ENCODE measurements around the gene TOX2.

Gene TOX2

GRCh38 chr20:44098657-44099056 is 184.0 kb downstream of the TOX2 start:
- no CpG with 5 or more reads among the region's 5 CpGs for WGBS (ENCODE audit: extremely low coverage, insufficient coverage, low lambda C conversion rate)
- no peak overlapping the region for H4K8ac ChIP-seq (ENCODE audit: low read depth, low read length)
- H3K36me3 ChIP-seq (ENCODE audit: control insufficient read depth, insufficient read depth, low read length) = no peaks in the 10 kb centered on the region

DNA sequence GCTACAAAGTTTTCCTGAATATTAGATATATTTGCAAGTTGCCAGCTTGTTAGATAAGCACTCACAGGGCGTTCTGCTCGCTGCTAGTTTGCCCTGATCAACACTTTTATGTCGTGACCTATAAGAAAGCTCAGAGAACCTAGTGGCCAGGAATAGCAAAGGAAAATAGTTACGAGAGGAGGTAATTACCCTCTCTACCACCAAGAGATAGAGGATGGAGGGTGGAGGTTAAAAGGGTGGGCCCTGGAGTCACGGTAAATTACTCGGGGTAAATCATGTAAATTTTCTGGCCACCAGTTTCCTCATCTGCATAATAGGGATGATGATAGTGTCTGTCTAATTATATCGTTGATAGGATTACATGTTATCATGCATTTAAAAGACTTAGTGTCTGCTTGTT is 185.2 kb downstream of the TOX2 start:
- Histone ChIP-seq H3K79me1 (ENCODE audit: low read length) (no peaks in the 10 kb centered on the region), H3K79me2 (ENCODE audit: control insufficient read depth, insufficient read depth, low read length) (no peaks in the 10 kb centered on the region), H3K27ac (ENCODE audit: low read depth, low read length) (no peak overlapping the region), H3K23ac (ENCODE audit: low read length) (no peak overlapping the region), H3K4me3 (ENCODE audit: low read length) (no peak overlapping the region), H3K4ac (ENCODE audit: low read depth, low read length) (no peak overlapping the region), H3K9ac (ENCODE audit: low read length) (no peak overlapping the region), H3K4me1 (ENCODE audit: control insufficient read depth, low read depth, low read length) (no peaks in the 10 kb centered on the region), H3K36me3 (ENCODE audit: control insufficient read depth, insufficient read depth, low read length) (no peaks in the 10 kb centered on the region), H4K8ac (ENCODE audit: low read depth, low read length) (no peak overlapping the region), H2BK15ac (replicated peaks; ENCODE audit: low read depth) (no peak overlapping the region), H3K4me2 (ENCODE audit: low read length) (no peak overlapping the region), H3K56ac (ENCODE audit: low read length) (no peak overlapping the region), H4K5ac (ENCODE audit: low read length) (no peak overlapping the region), H2BK5ac (ENCODE audit: low read length) (no peak overlapping the region), H3K18ac (ENCODE audit: low read length) (no peak overlapping the region), H2BK120ac (ENCODE audit: low read depth, low read length) (no peak overlapping the region), H3K27me3 (ENCODE audit: insufficient read depth, low read length, poor library complexity) (no peaks in the 10 kb centered on the region), H2AK5ac (ENCODE audit: low read length) (no peak overlapping the region)
- no CpG with 5 or more reads among the region's 7 CpGs for WGBS (ENCODE audit: extremely low coverage, insufficient coverage, low lambda C conversion rate)
- no peak for DNase-seq

More at GRCh38 chr20:44098657-44099056, 184.0 kb downstream of the TOX2 start:
- Histone ChIP-seq H3K4me2 (ENCODE audit: low read length) (no peak overlapping the region), H3K4ac (ENCODE audit: low read depth, low read length) (no peak overlapping the region), H2BK5ac (ENCODE audit: low read length) (no peak overlapping the region), H4K5ac (ENCODE audit: low read length) (no peak overlapping the region), H3K27ac (ENCODE audit: low read depth, low read length) (no peak overlapping the region), H2BK120ac (ENCODE audit: low read depth, low read length) (no peak overlapping the region), H2AK5ac (ENCODE audit: low read length) (no peak overlapping the region), H3K79me1 (ENCODE audit: low read length) (no peaks in the 10 kb centered on the region), H3K4me1 (ENCODE audit: control insufficient read depth, low read depth, low read length) (no peaks in the 10 kb centered on the region), H3K9ac (ENCODE audit: low read length) (no peak overlapping the region), H3K79me2 (ENCODE audit: control insufficient read depth, insufficient read depth, low read length) (no peaks in the 10 kb centered on the region), H3K18ac (ENCODE audit: low read length) (no peak overlapping the region), H3K4me3 (ENCODE audit: low read length) (no peak overlapping the region), H3K23ac (ENCODE audit: low read length) (no peak overlapping the region), H3K27me3 (ENCODE audit: insufficient read depth, low read length, poor library complexity) (no peaks in the 10 kb centered on the region), H3K56ac (ENCODE audit: low read length) (no peak overlapping the region), H2BK15ac (replicated peaks; ENCODE audit: low read depth) (no peak overlapping the region)
- no peak for DNase-seq

- Histone ChIP-seq H3K79me2 (ENCODE audit: control insufficient read depth, insufficient read depth, low read length) (no peaks in the 10 kb centered on the region), H4K5ac (ENCODE audit: low read length) (no peak overlapping the region), H3K56ac (ENCODE audit: low read length) (no peak overlapping the region), H3K18ac (ENCODE audit: low read length) (no peak overlapping the region), H4K8ac (ENCODE audit: low read depth, low read length) (no peak overlapping the region), H3K36me3 (ENCODE audit: control insufficient read depth, insufficient read depth, low read length) (no peaks in the 10 kb centered on the region), H2BK15ac (replicated peaks; ENCODE audit: low read depth) (no peak overlapping the region), H3K4me1 (ENCODE audit: control insufficient read depth, low read depth, low read length) (no peaks in the 10 kb centered on the region), H3K23ac (ENCODE audit: low read length) (no peak overlapping the region), H3K4me2 (ENCODE audit: low read length) (no peak overlapping the region), H3K27me3 (ENCODE audit: insufficient read depth, low read length, poor library complexity) (no peaks in the 10 kb centered on the region), H3K4me3 (ENCODE audit: low read length) (no peak overlapping the region), H3K27ac (ENCODE audit: low read depth, low read length) (no peak overlapping the region), H3K4ac (ENCODE audit: low read depth, low read length) (no peak overlapping the region), H2AK5ac (ENCODE audit: low read length) (no peak overlapping the region), H3K9ac (ENCODE audit: low read length) (no peak overlapping the region), H2BK5ac (ENCODE audit: low read length) (no peak overlapping the region), H3K79me1 (ENCODE audit: low read length) (no peaks in the 10 kb centered on the region), H2BK120ac (ENCODE audit: low read depth, low read length) (no peak overlapping the region)
- no peak for DNase-seq
- no CpG with 5 or more reads among the region's 1 CpG for WGBS (ENCODE audit: extremely low coverage, insufficient coverage, low lambda C conversion rate)
Measured at GRCh38 chr20:44102582-44102981, 187.9 kb downstream of the TOX2 start.

GRCh38 chr20:44104798-44105517 is 190.3 kb downstream of the TOX2 start:
- no peak overlapping the region for H3K56ac ChIP-seq (ENCODE audit: low read length)
- H3K79me2 ChIP-seq (ENCODE audit: control insufficient read depth, insufficient read depth, low read length) = no peaks in the 10 kb centered on the region
- no peak overlapping the region for H3K23ac ChIP-seq (ENCODE audit: low read length)
- H3K18ac ChIP-seq (ENCODE audit: low read length) = no peak overlapping the region
- H2BK15ac ChIP-seq (replicated peaks; ENCODE audit: low read depth) = no peak overlapping the region
- no peaks in the 10 kb centered on the region for H3K79me1 ChIP-seq (ENCODE audit: low read length)
- H2BK5ac ChIP-seq (ENCODE audit: low read length) = no peak overlapping the region
- no peak overlapping the region for H2BK120ac ChIP-seq (ENCODE audit: low read depth, low read length)
- no peak overlapping the region for H4K8ac ChIP-seq (ENCODE audit: low read depth, low read length)
- no peak overlapping the region for H3K9ac ChIP-seq (ENCODE audit: low read length)
- no CpG with 5 or more reads among the region's 7 CpGs for WGBS (ENCODE audit: extremely low coverage, insufficient coverage, low lambda C conversion rate)
- no peak overlapping the region for H3K4ac ChIP-seq (ENCODE audit: low read depth, low read length)
- H3K27me3 ChIP-seq (ENCODE audit: insufficient read depth, low read length, poor library complexity) = no peaks in the 10 kb centered on the region
- no peak overlapping the region for H3K4me2 ChIP-seq (ENCODE audit: low read length)
- H3K36me3 ChIP-seq (ENCODE audit: control insufficient read depth, insufficient read depth, low read length) = no peaks in the 10 kb centered on the region
- H2AK5ac ChIP-seq (ENCODE audit: low read length) = no peak overlapping the region
- no peak overlapping the region for H3K4me3 ChIP-seq (ENCODE audit: low read length)
- H3K4me1 ChIP-seq (ENCODE audit: control insufficient read depth, low read depth, low read length) = no peaks in the 10 kb centered on the region
- H4K5ac ChIP-seq (ENCODE audit: low read length) = no peak overlapping the region
- DNase-seq = no peak
- H3K27ac ChIP-seq (ENCODE audit: low read depth, low read length) = no peak overlapping the region

GRCh38 chr20:44106615-44107014 is 192.0 kb downstream of the TOX2 start:
- Histone ChIP-seq H3K23ac (ENCODE audit: low read length) (no peak overlapping the region), H3K4me2 (ENCODE audit: low read length) (no peak overlapping the region), H3K27ac (ENCODE audit: low read depth, low read length) (no peak overlapping the region), H3K4me3 (ENCODE audit: low read length) (no peak overlapping the region), H3K18ac (ENCODE audit: low read length) (no peak overlapping the region), H2BK15ac (replicated peaks; ENCODE audit: low read depth) (no peak overlapping the region), H2AK5ac (ENCODE audit: low read length) (no peak overlapping the region), H4K5ac (ENCODE audit: low read length) (no peak overlapping the region), H3K36me3 (ENCODE audit: control insufficient read depth, insufficient read depth, low read length) (no peaks in the 10 kb centered on the region), H3K9ac (ENCODE audit: low read length) (no peak overlapping the region), H2BK120ac (ENCODE audit: low read depth, low read length) (no peak overlapping the region), H3K79me1 (ENCODE audit: low read length) (no peaks in the 10 kb centered on the region), H4K8ac (ENCODE audit: low read depth, low read length) (no peak overlapping the region), H3K56ac (ENCODE audit: low read length) (no peak overlapping the region), H3K4ac (ENCODE audit: low read depth, low read length) (no peak overlapping the region), H3K79me2 (ENCODE audit: control insufficient read depth, insufficient read depth, low read length) (no peaks in the 10 kb centered on the region), H3K4me1 (ENCODE audit: control insufficient read depth, low read depth, low read length) (no peaks in the 10 kb centered on the region), H3K27me3 (ENCODE audit: insufficient read depth, low read length, poor library complexity) (no peaks in the 10 kb centered on the region), H2BK5ac (ENCODE audit: low read length) (no peak overlapping the region)
- DNase-seq = no peak
- WGBS (ENCODE audit: extremely low coverage, insufficient coverage, low lambda C conversion rate) = no CpG with 5 or more reads among the region's 5 CpGs

- H4K8ac ChIP-seq (ENCODE audit: low read depth, low read length) = no peak overlapping the region
- no peaks in the 10 kb centered on the region for H3K79me1 ChIP-seq (ENCODE audit: low read length)
- no peak overlapping the region for H3K18ac ChIP-seq (ENCODE audit: low read length)
- H3K56ac ChIP-seq (ENCODE audit: low read length) = no peak overlapping the region
- no peak overlapping the region for H2BK5ac ChIP-seq (ENCODE audit: low read length)
- no peak overlapping the region for H3K4me2 ChIP-seq (ENCODE audit: low read length)
- no peak overlapping the region for H2BK120ac ChIP-seq (ENCODE audit: low read depth, low read length)
- peak; percentile 72 for DNase-seq
- no CpG with 5 or more reads among the region's 5 CpGs for WGBS (ENCODE audit: extremely low coverage, insufficient coverage, low lambda C conversion rate)
- H3K4ac ChIP-seq (ENCODE audit: low read depth, low read length) = no peak overlapping the region
- H3K23ac ChIP-seq (ENCODE audit: low read length) = no peak overlapping the region
- H3K36me3 ChIP-seq (ENCODE audit: control insufficient read depth, insufficient read depth, low read length) = no peaks in the 10 kb centered on the region
- H4K5ac ChIP-seq (ENCODE audit: low read length) = no peak overlapping the region
- H3K27ac ChIP-seq (ENCODE audit: low read depth, low read length) = no peak overlapping the region
- H3K4me3 ChIP-seq (ENCODE audit: low read length) = no peak overlapping the region
- no peak overlapping the region for H3K9ac ChIP-seq (ENCODE audit: low read length)
- no peaks in the 10 kb centered on the region for H3K79me2 ChIP-seq (ENCODE audit: control insufficient read depth, insufficient read depth, low read length)
- H2AK5ac ChIP-seq (ENCODE audit: low read length) = no peak overlapping the region
- no peak overlapping the region for H2BK15ac ChIP-seq (replicated peaks; ENCODE audit: low read depth)
- H3K4me1 ChIP-seq (ENCODE audit: control insufficient read depth, low read depth, low read length) = no peaks in the 10 kb centered on the region
- no peaks in the 10 kb centered on the region for H3K27me3 ChIP-seq (ENCODE audit: insufficient read depth, low read length, poor library complexity)
Measured at GRCh38 chr20:44109951-44110361, 195.3 kb downstream of the TOX2 start.
